ENCODE data around the gene CACNA2D1. TPM values are rescaled to one million over a fixed set of nuclear protein-coding genes. Genes with fewer than 3 reads are reported as not detected.

The CACNA2D1 gene
- total RNA-seq, 1 experiment from 2014 or later = 36.2 TPM

GRCh38 chr7:82018226-82018625 lies 425.4 kb downstream of the CACNA2D1 start:
- no peaks in the 10 kb centered on the region for H3K79me1 ChIP-seq (ENCODE audit: insufficient read depth, low read depth, low read length, poor library complexity, severe bottlenecking)
- H2BK15ac ChIP-seq (ENCODE audit: low read depth, low read length) = no peak overlapping the region
- H2BK120ac ChIP-seq (ENCODE audit: low read depth, low read length, poor library complexity, severe bottlenecking) = no peak overlapping the region
- H3K4ac ChIP-seq (ENCODE audit: low read depth, low read length) = no peak overlapping the region
- no peaks in the 10 kb centered on the region for H3K79me2 ChIP-seq (ENCODE audit: insufficient read depth, low read length)
- no peak overlapping the region for H2BK20ac ChIP-seq (ENCODE audit: low read depth, low read length, poor library complexity, severe bottlenecking)
- TF ChIP-seq CTCF (conservative IDR thresholded peaks at IDR 0.05) = no peak
- no peaks in the 10 kb centered on the region for H3K23me2 ChIP-seq (ENCODE audit: insufficient read length, low read depth, low read length, poor library complexity, severe bottlenecking)
- H3K9ac ChIP-seq (ENCODE audit: extremely low read depth, insufficient read length, low read length) = no peak overlapping the region
- Mint-ChIP-seq H3K4me3 (no peak overlapping the region), H3K4me1 (peaks cover 0 to 5% of the 10 kb centered on the region in 2 experiments; a peak in 2 of 4 replicates), H3K9me3 (no peaks in the 10 kb centered on the region), H3K27me3 (ENCODE audit: low read depth) (no peaks in the 10 kb centered on the region), H3K27ac (no peak overlapping the region), H3K36me3 (ENCODE audit: insufficient read depth in 1 of 3, low read depth in 3 of 3) (no peaks in the 10 kb centered on the region)
- no peak overlapping the region for H4K91ac ChIP-seq (ENCODE audit: insufficient read length, low read depth, low read length)
- DNase-seq = no peak
- H3T11ph ChIP-seq (ENCODE audit: low read length) = no peak overlapping the region
- H3K4me1 ChIP-seq (ENCODE audit: insufficient read depth, low read length) = no peaks in the 10 kb centered on the region
- H3K4me2 ChIP-seq (ENCODE audit: insufficient read depth, insufficient read length, low read length) = no peak overlapping the region
- no peak overlapping the region for H3K14ac ChIP-seq (ENCODE audit: insufficient read depth, low read length)
- H3K23ac ChIP-seq (ENCODE audit: insufficient read length, low read depth, low read length) = no peak overlapping the region
- H2BK12ac ChIP-seq (ENCODE audit: insufficient read length, low read depth, low read length) = no peak overlapping the region
- H2AK5ac ChIP-seq (ENCODE audit: insufficient read length, low read length) = no peak overlapping the region
- H2AFZ ChIP-seq (ENCODE audit: low read length) = no peak overlapping the region
- H4K5ac ChIP-seq (ENCODE audit: insufficient read length, low read depth, low read length) = no peak overlapping the region
- no peak overlapping the region for H4K8ac ChIP-seq (replicated peaks; ENCODE audit: insufficient read length, low read depth, low read length)
- no peak overlapping the region for H2BK5ac ChIP-seq (ENCODE audit: insufficient read length, low read length)
- no peaks in the 10 kb centered on the region for H4K20me1 ChIP-seq (ENCODE audit: control insufficient read depth, insufficient read depth, insufficient read length)
- no peak overlapping the region for H3K56ac ChIP-seq (ENCODE audit: insufficient read length, low read depth, low read length)
- no peaks in the 10 kb centered on the region for H3K27me3 ChIP-seq (ENCODE audit: insufficient read depth, low read length)
- H3K27ac ChIP-seq (ENCODE audit: insufficient read length, low read depth, low read length) = no peak overlapping the region
- no peak overlapping the region for H3K18ac ChIP-seq (ENCODE audit: insufficient read length, low read depth, low read length)
- H3K9me3 ChIP-seq (ENCODE audit: control insufficient read depth, low read depth, low read length) = no peaks in the 10 kb centered on the region
